HFFc6 (cell line): ENCODE data around the gene P2RY13. TPM values are rescaled to one million over a fixed set of nuclear protein-coding genes. Genes with fewer than 3 reads are reported as not detected.

Source experiments
- DNase-seq: peaks from one replicate; pipeline ENCODE4 v3.0.0-alpha.2; 2018
- H3K27ac Mint-ChIP-seq: 2 replicates; pipeline ENCODE4 v1.8.0; 2020; ENCODE audit warnings: mild to moderate bottlenecking, mixed read lengths
- H3K27me3 Mint-ChIP-seq: 2 replicates; pipeline ENCODE4 v1.8.0; 2021; ENCODE audit warnings: mild to moderate bottlenecking, moderate library complexity, mixed read lengths; ENCODE audit not compliant: insufficient read depth
- H3K36me3 Mint-ChIP-seq: 2 replicates; pipeline ENCODE4 v1.8.0; 2021; ENCODE audit warnings: low read depth, mixed read lengths
- H3K4me1 Mint-ChIP-seq: 2 replicates; pipeline ENCODE4 v1.8.0; 2020; ENCODE audit warnings: low read depth, mixed read lengths
- H3K4me3 Mint-ChIP-seq: 2 replicates; pipeline ENCODE4 v1.8.0; 2020; ENCODE audit warnings: mild to moderate bottlenecking, moderate library complexity, mixed read lengths
- H3K9me3 Mint-ChIP-seq: 2 replicates; pipeline ENCODE4 v1.8.0; 2020; ENCODE audit warnings: mild to moderate bottlenecking, mixed read lengths
- total RNA-seq, 6 experiments: library from RNA; stranded (reverse); fragmentation: NEBNext Ultra II Directional; extraction: Animal tissue kit (Norgen Biotek cat#: 25700); gene quantifications; 2 replicates in 1 of 6; 3 replicates in 5 of 6; pipeline ENCODE4 v1.2.3, GENCODE V29; 2021
- TF ChIP-seq, protein P1 (sequence below): fragments of 200-600 bp; sonication (generic); IDR thresholded peaks from 2 replicates; pipeline ENCODE4 v1.5.0; 2021; ENCODE audit warnings: antibody characterized with exemption, mild to moderate bottlenecking

Gene P2RY13
- total RNA-seq, 6 experiments from 2014 or later = not detected

DNA sequence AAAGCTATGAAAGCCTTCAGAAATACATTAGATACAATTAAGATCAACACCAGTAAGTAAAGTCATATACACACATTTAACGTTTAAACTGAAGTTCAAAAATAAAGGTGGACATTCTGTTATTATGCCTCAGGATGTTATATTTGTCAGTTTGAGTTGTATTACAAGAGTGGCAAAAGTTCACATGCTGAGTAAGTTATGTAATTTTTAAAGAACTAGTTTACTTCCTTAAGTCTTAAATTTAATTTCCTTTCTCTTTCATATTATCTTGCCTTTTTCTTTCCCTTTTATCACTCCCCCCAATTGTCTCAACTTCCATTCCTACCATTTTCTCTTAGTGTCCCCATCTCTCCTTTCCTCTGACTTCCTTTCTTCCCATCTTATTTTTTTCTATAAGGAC is 7.8 kb downstream of the P2RY13 start:
- no peak overlapping the region for H3K4me3 Mint-ChIP-seq
- H3K27ac Mint-ChIP-seq = no peak overlapping the region
- peaks cover 29% of the 10 kb centered on the region for H3K4me1 Mint-ChIP-seq
- no peaks in the 10 kb centered on the region for H3K36me3 Mint-ChIP-seq
- TF ChIP-seq, protein P1, sequence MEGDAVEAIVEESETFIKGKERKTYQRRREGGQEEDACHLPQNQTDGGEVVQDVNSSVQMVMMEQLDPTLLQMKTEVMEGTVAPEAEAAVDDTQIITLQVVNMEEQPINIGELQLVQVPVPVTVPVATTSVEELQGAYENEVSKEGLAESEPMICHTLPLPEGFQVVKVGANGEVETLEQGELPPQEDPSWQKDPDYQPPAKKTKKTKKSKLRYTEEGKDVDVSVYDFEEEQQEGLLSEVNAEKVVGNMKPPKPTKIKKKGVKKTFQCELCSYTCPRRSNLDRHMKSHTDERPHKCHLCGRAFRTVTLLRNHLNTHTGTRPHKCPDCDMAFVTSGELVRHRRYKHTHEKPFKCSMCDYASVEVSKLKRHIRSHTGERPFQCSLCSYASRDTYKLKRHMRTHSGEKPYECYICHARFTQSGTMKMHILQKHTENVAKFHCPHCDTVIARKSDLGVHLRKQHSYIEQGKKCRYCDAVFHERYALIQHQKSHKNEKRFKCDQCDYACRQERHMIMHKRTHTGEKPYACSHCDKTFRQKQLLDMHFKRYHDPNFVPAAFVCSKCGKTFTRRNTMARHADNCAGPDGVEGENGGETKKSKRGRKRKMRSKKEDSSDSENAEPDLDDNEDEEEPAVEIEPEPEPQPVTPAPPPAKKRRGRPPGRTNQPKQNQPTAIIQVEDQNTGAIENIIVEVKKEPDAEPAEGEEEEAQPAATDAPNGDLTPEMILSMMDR = no peak
- no peak for DNase-seq
- no peaks in the 10 kb centered on the region for H3K9me3 Mint-ChIP-seq
- no peaks in the 10 kb centered on the region for H3K27me3 Mint-ChIP-seq

GRCh38 chr3:151320131-151320530 is 9.2 kb downstream of the P2RY13 start:
- H3K36me3 Mint-ChIP-seq = peaks cover under 1% of the 10 kb centered on the region; the same call in 1 of the 2 replicates
- peaks cover 43% of the 10 kb centered on the region for H3K4me1 Mint-ChIP-seq
- no peak for DNase-seq
- H3K4me3 Mint-ChIP-seq = no peak overlapping the region
- no peaks in the 10 kb centered on the region for H3K27me3 Mint-ChIP-seq
- H3K27ac Mint-ChIP-seq = no peak overlapping the region
- TF ChIP-seq, protein P1 = no peak
- H3K9me3 Mint-ChIP-seq = peaks cover 3% of the 10 kb centered on the region

- TF ChIP-seq, protein P1 = no peak
- no peak for DNase-seq
- H3K27me3 Mint-ChIP-seq = no peaks in the 10 kb centered on the region
- no peak overlapping the region for H3K4me3 Mint-ChIP-seq
- H3K36me3 Mint-ChIP-seq = peaks cover 6% of the 10 kb centered on the region
- peaks cover 48% of the 10 kb centered on the region for H3K4me1 Mint-ChIP-seq
- no peak overlapping the region for H3K27ac Mint-ChIP-seq
- peaks cover 8% of the 10 kb centered on the region for H3K9me3 Mint-ChIP-seq
Observed at GRCh38 chr3:151319628-151320027, 9.7 kb downstream of the P2RY13 start.

GRCh38 chr3:151318991-151319390 is 10.4 kb downstream of the P2RY13 start:
- Mint-ChIP-seq H3K4me1 (peaks cover 48% of the 10 kb centered on the region), H3K36me3 (peaks cover 6% of the 10 kb centered on the region), H3K27ac (no peak overlapping the region), H3K27me3 (no peaks in the 10 kb centered on the region), H3K4me3 (no peak overlapping the region), H3K9me3 (peaks cover 11% of the 10 kb centered on the region)
- no peak for DNase-seq
- TF ChIP-seq, protein P1 = no peak

DNA sequence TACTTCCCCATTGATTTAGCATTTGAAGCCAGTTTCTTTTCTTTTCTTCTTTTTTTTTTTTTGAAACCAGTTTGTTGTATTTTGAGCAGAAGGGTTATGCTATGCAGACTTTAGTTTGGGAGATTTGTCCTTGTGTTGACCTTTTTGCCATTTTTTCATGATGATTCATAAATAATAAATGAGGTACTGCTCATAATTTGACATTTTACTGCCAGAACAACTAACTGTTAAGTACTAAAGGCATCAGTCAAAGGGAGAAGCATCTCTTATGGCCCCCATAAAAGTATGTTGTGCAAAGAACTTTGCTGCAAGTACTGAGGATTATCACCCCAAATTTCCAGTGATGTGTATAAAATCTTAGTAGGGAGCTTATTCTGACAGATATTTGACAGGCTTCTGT is 11.0 kb downstream of the P2RY13 start:
- Mint-ChIP-seq H3K4me3 (no peak overlapping the region; the same call in 1 of the 2 replicates), H3K36me3 (peaks cover 6% of the 10 kb centered on the region), H3K9me3 (peaks cover 12% of the 10 kb centered on the region), H3K4me1 (peaks cover 48% of the 10 kb centered on the region), H3K27me3 (no peaks in the 10 kb centered on the region), H3K27ac (no peak overlapping the region)
- DNase-seq = peak; percentile 21
- TF ChIP-seq, protein P1 = no peak
